HG03571 (cell line): ENCODE results near the gene DDX3X.

Source experiments
- ATAC-seq: cut with Tn5 transposase; IDR thresholded peaks from one replicate; pipeline ENCODE4 v1.9.1; 2021; ENCODE audit not compliant: unreplicated experiment

The DDX3X gene

GRCh38 chrX:41327341-41327740 is 6.6 kb upstream of the DDX3X start:
- ATAC-seq, result no peak

DNA sequence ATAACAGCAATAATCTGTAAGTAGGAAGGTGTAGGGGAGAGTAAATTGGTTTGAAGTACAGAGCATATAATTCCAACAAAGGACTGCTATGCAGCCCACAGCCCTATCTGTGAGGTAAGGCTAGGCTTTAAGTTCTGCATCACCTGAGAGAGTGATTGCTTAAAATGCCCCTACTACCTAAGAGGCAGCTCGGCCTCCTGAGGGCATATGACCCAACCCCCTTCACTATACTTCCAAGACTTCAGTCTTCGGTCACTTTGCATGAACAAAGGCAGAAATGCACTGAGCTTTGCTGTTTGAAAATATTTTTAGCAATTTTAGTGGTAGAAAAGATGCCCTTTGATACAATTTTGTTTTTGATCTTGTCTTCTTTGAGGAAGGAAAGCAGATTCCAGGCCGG is 4.9 kb upstream of the DDX3X start:
- ATAC-seq, result no peak

DNA sequence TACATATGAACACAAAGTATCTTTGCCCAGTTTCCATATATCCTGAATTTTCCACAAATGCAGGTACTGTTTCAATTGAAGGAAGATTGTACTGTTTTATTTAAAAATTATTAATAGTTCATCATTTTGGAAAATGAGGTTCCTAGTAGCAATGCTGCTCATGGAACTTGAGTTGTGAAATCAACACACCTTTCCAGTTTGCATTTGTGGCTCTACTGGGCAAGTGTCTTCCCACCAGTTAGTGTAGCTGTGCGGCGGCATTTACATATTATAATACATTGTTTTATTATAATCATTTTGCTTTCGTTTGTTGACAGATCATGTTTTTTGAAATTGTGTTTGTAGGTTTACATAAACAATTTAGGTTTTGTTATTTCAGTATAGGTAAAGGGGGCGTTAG is 2.0 kb upstream of the DDX3X start:
- ATAC-seq, result no peak

DNA sequence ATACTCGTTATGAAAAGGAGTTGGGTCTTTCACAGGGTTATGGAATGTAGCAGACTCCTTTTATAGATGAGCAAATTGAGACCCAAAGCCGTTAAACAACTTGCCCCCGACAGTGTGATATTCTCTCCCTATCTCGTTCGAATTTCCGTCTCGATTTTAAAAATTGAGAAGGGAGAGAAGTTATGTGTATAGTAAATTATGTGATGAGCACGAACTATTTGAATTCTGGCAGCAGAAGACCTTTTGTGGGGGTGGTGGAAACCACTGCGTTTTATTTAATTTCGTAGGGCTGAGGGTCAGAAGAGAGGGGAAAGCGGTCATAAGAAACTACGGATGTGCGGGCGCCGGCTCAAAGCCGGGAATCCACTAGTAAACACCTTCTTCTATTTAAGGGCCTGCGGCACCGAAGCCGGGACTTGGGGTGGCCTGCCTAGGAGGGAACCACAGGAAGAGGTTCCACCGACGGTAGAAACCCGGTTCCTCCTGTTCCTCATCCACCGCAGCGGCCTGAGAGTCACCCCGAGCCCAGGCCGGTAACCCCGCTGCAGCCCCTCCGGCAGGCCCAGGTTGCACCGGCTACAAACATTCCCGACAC is 1.5 kb upstream of the DDX3X start:
- peak; percentile 17 for ATAC-seq

DNA sequence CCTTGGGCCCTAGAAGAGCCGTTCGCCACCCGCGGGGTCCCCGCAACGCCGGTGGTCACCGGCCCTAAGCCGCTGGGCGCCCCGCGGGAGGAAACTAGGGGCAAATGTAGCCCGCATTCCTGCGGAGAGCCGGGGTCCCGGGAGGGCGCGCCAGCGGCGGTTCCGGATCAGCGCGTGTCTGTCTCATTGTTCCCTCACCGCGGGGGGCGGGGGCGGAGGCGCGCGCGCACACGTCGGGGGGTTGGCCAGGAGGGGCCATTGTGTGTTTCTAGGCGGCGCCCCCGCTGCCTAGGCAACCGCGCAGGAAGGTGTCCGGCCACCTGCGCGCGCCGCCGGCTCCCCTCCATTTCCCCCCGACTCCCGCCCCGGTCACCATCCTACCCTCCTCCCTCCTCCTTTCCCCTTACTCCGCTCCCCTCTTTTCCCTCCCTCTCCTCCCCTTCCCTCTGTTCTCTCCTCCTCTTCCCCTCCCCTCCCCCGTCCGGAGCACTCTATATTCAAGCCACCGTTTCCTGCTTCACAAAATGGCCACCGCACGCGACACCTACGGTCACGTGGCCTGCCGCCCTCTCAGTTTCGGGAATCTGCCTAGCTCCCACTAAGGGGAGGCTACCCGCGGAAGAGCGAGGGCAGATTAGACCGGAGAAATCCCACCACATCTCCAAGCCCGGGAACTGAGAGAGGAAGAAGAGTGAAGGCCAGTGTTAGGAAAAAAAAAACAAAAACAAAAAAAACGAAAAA is 789 bp upstream of the DDX3X start:
- peak; percentile 38 for ATAC-seq

GRCh38 chrX:41334363-41335197 is 618 bp downstream of the DDX3X start:
- peak; percentile 22 for ATAC-seq

GRCh38 chrX:41335198-41335957 is 1.4 kb downstream of the DDX3X start:
- ATAC-seq, result no peak

DNA sequence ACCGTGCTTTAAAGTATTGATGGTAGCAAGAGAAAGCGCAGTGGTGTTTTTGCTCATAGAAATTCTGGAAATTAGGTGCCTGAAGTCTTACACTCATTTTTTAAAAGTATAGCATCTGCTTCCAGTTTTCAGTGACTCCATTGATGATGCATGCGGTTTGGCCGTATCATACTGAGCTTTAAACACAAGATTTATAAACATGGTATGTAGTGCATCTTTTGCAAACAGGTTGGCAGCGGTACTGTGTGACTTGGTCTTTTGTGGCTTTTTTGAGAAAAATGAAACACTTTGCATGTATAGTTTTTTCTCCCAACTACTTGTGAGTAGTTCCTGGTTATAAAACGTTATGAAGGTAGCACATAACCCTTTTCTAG is 2.0 kb downstream of the DDX3X start:
- ATAC-seq, result no peak

DNA sequence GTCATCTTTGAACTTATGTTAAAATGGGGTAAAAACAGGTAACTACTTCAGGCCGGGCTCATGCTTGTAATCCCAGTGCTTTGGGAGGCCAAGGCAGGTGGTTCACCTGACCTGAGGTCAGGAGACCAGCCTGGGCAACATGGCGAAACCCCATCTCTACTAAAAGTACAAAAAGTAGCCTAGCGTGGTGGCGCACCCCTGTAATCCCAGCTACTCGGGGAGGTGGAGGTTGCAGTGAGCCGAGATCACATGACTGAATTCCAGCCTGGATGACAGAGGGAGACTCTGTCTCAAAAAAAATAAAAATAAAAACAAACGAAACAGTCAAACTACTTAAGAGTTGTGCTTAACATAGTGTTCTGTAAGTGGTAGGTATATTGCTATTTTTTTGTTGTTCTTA is 2.5 kb downstream of the DDX3X start:
- ATAC-seq, result no peak

- no peak for ATAC-seq
Observed at GRCh38 chrX:41337140-41337539, 3.2 kb downstream of the DDX3X start.

DNA sequence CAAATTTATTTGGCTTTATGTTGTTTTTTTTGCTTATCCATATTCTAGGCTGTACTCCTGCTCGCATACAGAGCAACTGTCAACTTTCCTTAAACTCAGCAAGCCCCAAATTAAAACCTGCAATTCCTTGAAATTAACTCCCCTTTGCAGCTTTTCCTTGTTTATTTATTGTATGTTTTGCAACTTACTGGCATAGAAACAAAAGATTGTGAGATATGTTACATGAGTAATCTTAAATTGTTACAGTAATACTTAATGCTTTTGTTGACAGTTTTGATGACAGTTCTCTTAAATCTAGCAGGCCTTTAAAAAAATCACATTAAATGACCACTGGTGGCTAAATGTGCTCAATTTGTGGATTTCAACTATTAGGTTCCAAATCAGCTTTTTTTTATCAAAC is 4.5 kb downstream of the DDX3X start:
- ATAC-seq, result no peak

DNA sequence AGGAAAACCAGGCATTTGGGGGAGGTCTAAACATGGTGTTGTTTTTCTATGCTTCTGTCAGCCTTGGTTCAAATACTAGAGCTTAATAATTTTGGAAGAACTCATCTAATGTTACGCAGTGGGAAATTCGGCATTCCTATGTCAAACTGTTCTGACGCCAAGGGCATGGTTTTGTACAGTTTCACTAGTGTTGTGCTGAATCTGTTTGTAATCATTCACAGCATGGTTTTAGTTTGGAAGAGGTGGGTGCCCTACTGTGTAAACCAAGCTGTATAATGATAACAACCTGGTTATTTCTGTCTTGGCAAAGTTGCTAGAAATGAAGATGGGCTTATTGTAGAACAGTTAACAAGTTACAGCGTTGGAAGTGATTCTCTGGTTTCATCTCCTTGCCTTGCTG is 5.2 kb downstream of the DDX3X start:
- no peak for ATAC-seq

GRCh38 chrX:41344053-41344452 is 10.1 kb downstream of the DDX3X start:
- ATAC-seq, result no peak

GRCh38 chrX:41347186-41347585 is 13.2 kb downstream of the DDX3X start:
- ATAC-seq, result no peak

DNA sequence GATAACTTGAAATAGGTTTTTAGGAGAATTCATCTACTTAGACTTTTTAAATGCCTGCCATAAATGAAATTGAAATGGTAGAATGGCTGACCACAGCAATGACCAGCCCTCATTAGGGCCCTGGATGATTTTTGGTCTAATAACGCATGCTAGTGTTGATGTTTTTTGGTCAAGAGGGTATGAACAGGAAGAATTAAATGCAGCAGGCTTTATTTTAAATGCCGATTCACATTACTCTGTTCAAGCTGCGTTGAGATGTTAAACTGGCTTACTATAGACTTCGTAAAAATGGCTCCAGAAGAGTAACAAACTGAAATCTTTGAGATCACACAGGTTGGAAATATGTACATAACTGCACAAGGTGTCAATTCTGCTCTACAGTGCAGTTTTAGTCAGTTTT is 14.6 kb downstream of the DDX3X start:
- no peak for ATAC-seq

GRCh38 chrX:41350150-41350975 is 16.4 kb downstream of the DDX3X start:
- ATAC-seq, result no peak

GRCh38 chrX:41350976-41351569 is 17.1 kb downstream of the DDX3X start:
- ATAC-seq, result no peak

DNA sequence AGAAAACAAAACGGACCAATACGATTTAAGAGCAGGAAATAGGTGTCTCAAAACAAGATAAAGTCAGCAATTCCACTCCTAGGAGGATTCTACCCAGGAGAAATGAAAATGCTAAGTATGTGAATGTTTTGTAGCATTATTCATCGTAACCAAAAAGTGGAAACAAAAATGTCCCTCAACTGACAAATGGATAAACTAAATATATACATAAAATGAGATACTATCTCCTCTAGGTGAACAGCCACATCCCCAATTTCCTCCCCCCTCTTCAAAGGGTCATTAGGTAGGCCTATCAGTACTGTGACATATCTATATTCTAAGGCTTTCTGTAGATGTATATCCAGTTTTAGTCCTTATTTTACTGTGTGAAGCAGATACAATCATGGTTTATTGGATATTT is 18.0 kb downstream of the DDX3X start:
- no peak for ATAC-seq

DNA sequence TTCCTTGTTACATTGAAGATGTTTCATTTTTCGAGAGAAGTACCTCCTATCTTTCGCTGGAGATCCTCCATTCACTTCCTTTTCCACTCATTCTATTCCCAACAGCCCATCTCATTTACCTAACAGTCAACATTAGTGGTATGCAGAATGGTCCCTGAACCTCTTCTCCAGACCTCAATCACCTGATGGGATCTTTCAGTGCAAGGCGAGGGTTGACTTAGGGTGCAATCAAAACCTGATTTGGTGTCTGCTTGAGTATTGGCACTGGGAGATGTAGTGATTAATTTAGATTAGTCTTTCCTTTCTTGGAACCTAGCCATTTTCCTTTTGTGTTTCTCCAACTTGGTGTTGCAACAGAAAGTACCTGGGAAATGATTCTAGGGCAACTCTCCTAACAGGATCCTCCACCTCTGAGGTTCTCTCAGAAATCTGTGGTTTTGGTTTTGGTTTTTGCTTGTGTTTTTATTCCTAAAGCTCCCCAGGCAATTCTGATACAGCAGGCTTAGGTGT is 18.4 kb downstream of the DDX3X start:
- no peak for ATAC-seq

DNA sequence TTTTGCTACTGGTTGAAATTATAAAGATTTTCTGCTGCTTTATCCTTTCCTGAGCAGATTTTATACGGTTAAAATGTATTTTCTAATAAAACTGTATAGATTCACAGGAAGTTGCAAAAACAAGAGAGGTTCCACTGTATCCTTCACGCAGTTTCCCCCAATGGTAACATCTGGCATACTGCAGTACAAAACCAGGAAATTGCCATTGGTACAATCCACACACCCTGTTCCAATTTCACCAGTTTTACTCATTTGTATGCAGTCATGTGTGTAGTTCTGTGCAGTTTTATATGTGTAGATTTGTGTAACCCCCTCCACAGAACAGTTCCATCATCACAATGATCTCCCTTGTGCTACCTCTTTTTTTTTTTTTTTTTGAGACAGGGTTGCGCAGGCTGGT is 20.0 kb downstream of the DDX3X start:
- no peak for ATAC-seq
